WTC11 (cell line): Measurements from ENCODE around the gene RANGAP1. TPM values are rescaled to one million over a fixed set of nuclear protein-coding genes. Genes with fewer than 3 reads are reported as not detected.

Experiments used
- ATAC-seq: fragments of 200-7000 bp; cut with Tn5 transposase; 2 replicates; pipeline ENCODE4 v1.10.0; 2021; ENCODE audit warnings: mild to moderate bottlenecking, moderate library complexity
- CTCF ChIA-PET: fragments of 300-600 bp; sonication (Branson Sonifier 250); formaldehyde crosslinking; loops from one replicate; lab custom pipeline; 2021; ENCODE audit warnings: antibody characterized with exemption; lab: Charles Lee
- POLR2A ChIA-PET: fragments of 350-600 bp; sonication (Branson Sonifier 250); formaldehyde crosslinking; loops from one replicate; lab custom pipeline; 2021; ENCODE audit warnings: antibody characterized with exemption; lab: Charles Lee
- DNase-seq: peaks from one replicate; pipeline ENCODE4 v3.0.0; 2021; ENCODE audit warnings: low spot score
- H3K27ac Mint-ChIP-seq: 2 replicates; pipeline ENCODE4 v1.8.0; 2021; ENCODE audit warnings: mixed read lengths
- H3K27me3 Mint-ChIP-seq: 2 replicates; pipeline ENCODE4 v1.8.0; 2021; ENCODE audit warnings: low read depth, mild to moderate bottlenecking, moderate library complexity, mixed read lengths
- H3K36me3 Mint-ChIP-seq: 2 replicates; pipeline ENCODE4 v1.8.0; 2021; ENCODE audit warnings: mixed read lengths
- H3K4me1 Mint-ChIP-seq: 2 replicates; pipeline ENCODE4 v1.8.0; 2022; ENCODE audit warnings: mixed read lengths
- H3K4me3 Mint-ChIP-seq: 2 replicates; pipeline ENCODE4 v1.8.0; 2021; ENCODE audit warnings: mild to moderate bottlenecking, moderate library complexity, mixed read lengths
- H3K9me3 Mint-ChIP-seq: 2 replicates; pipeline ENCODE4 v1.8.0; 2021; ENCODE audit warnings: mixed read lengths
- CBFB ChIP-seq: sonication (generic); formaldehyde crosslinking; IDR thresholded peaks from 2 replicates; pipeline ENCODE4 v1.8.1; 2022; ENCODE audit warnings: mild to moderate bottlenecking, low read depth, missing genetic modification reagents
- FOXJ3 ChIP-seq: sonication (generic); formaldehyde crosslinking; IDR thresholded peaks from 2 replicates; pipeline ENCODE4 v1.9.0; 2021; ENCODE audit warnings: missing genetic modification reagents, mild to moderate bottlenecking, borderline replicate concordance
- KAT7 ChIP-seq: sonication (generic); formaldehyde crosslinking; IDR thresholded peaks from 2 replicates; pipeline ENCODE4 v1.8.1; 2023; ENCODE audit warnings: missing genetic modification reagents, mild to moderate bottlenecking, borderline replicate concordance
- NFYB ChIP-seq: sonication (generic); formaldehyde crosslinking; conservative IDR thresholded peaks from 2 replicates; pipeline ENCODE4 v1.8.0; 2022; ENCODE audit warnings: low read depth, missing genetic modification reagents
- NR3C1 ChIP-seq: sonication (generic); formaldehyde crosslinking; conservative IDR thresholded peaks from 2 replicates; pipeline ENCODE4 v1.8.1; 2023; ENCODE audit warnings: low read depth, mild to moderate bottlenecking, missing genetic modification reagents
- SOX15 ChIP-seq: fragments of 250-450 bp; sonication (Bioruptor Pico); IDR thresholded peaks from 2 replicates; pipeline ENCODE4 v1.9.0; 2021; ENCODE audit warnings: mild to moderate bottlenecking
- SP1 ChIP-seq: sonication (generic); formaldehyde crosslinking; conservative IDR thresholded peaks from 2 replicates; pipeline ENCODE4 v1.8.1; 2022; ENCODE audit warnings: missing genetic modification reagents
- ZNF317 ChIP-seq: sonication (generic); formaldehyde crosslinking; IDR thresholded peaks from 2 replicates; pipeline ENCODE4 v1.8.1; 2023; ENCODE audit warnings: low read depth, mild to moderate bottlenecking, moderate library complexity, missing genetic modification reagents, borderline replicate concordance
- total RNA-seq: library from RNA; stranded (reverse); gene quantifications from 3 replicates; pipeline ENCODE4 v1.2.3, GENCODE V29; 2021
- TF ChIP-seq, protein P1 (sequence below): sonication (generic); formaldehyde crosslinking; IDR thresholded peaks from 2 replicates; pipeline ENCODE4 v1.8.1; 2022; ENCODE audit warnings: mild to moderate bottlenecking, missing genetic modification reagents, moderate library complexity, borderline replicate concordance
- TF ChIP-seq, protein P2 (sequence below): sonication (generic); formaldehyde crosslinking; IDR thresholded peaks from 2 replicates; pipeline ENCODE4 v1.8.1; 2023; ENCODE audit warnings: mild to moderate bottlenecking, missing genetic modification reagents
- TF ChIP-seq, protein P3 (sequence below): sonication (generic); formaldehyde crosslinking; IDR thresholded peaks from 2 replicates; pipeline ENCODE4 v1.8.0; 2022; ENCODE audit warnings: mild to moderate bottlenecking, missing genetic modification reagents
- TF ChIP-seq, protein P4 (sequence below): sonication (generic); formaldehyde crosslinking; IDR thresholded peaks from 2 replicates; pipeline ENCODE4 v1.8.1; 2023; ENCODE audit warnings: mild to moderate bottlenecking, missing genetic modification reagents, borderline replicate concordance
- TF ChIP-seq, protein P5 (sequence below): sonication (generic); formaldehyde crosslinking; IDR thresholded peaks from 2 replicates; pipeline ENCODE4 v1.8.0; 2022; ENCODE audit warnings: mild to moderate bottlenecking, missing genetic modification reagents
- TF ChIP-seq, protein P6 (sequence below): sonication (generic); formaldehyde crosslinking; IDR thresholded peaks from 2 replicates; pipeline ENCODE4 v1.8.1; 2022; ENCODE audit warnings: missing genetic modification reagents, borderline replicate concordance
- TF ChIP-seq, protein P7 (sequence below): sonication (generic); formaldehyde crosslinking; IDR thresholded peaks from 2 replicates; pipeline ENCODE4 v1.8.0; 2022; ENCODE audit warnings: mild to moderate bottlenecking, missing genetic modification reagents
- TF ChIP-seq, protein P8 (sequence below): sonication (generic); formaldehyde crosslinking; IDR thresholded peaks from 2 replicates; pipeline ENCODE4 v1.8.1; 2023; ENCODE audit warnings: mild to moderate bottlenecking, missing genetic modification reagents, moderate library complexity
- TF ChIP-seq, protein P9 (sequence below): sonication (generic); formaldehyde crosslinking; IDR thresholded peaks from 2 replicates; pipeline ENCODE4 v1.8.0; 2023; ENCODE audit warnings: missing genetic modification reagents
- TF ChIP-seq, protein P10 (sequence below): fragments of 250-450 bp; sonication (Bioruptor Pico); IDR thresholded peaks from 2 replicates; pipeline ENCODE4 v1.8.0; 2021; ENCODE audit warnings: mild to moderate bottlenecking

Gene RANGAP1
- total RNA-seq, 1 experiment from 2014 or later, result 160 TPM

DNA sequence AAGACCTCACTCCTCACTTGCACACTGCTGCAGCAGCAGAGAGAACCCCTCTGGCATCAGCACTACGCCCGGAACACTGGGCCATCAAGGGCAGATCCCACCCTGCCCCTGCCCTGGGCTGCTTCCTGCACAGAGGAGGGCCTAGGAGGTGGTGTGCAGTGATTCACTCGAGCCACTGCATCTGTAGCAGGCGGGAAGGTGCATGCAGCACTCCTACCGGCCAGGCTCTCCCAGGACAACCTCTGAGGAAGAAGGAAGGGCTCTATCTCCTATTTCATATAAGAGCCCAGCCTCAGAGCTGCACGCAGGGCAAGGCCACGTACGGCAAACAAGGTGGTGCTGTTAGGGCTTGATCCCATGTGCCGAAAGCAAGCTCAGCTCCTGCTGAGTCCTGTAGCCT lies 14.2 kb downstream of the RANGAP1 start (continued):
- TF ChIP-seq, protein P1, sequence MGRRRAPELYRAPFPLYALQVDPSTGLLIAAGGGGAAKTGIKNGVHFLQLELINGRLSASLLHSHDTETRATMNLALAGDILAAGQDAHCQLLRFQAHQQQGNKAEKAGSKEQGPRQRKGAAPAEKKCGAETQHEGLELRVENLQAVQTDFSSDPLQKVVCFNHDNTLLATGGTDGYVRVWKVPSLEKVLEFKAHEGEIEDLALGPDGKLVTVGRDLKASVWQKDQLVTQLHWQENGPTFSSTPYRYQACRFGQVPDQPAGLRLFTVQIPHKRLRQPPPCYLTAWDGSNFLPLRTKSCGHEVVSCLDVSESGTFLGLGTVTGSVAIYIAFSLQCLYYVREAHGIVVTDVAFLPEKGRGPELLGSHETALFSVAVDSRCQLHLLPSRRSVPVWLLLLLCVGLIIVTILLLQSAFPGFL, result no peak
- TF ChIP-seq, protein P2, sequence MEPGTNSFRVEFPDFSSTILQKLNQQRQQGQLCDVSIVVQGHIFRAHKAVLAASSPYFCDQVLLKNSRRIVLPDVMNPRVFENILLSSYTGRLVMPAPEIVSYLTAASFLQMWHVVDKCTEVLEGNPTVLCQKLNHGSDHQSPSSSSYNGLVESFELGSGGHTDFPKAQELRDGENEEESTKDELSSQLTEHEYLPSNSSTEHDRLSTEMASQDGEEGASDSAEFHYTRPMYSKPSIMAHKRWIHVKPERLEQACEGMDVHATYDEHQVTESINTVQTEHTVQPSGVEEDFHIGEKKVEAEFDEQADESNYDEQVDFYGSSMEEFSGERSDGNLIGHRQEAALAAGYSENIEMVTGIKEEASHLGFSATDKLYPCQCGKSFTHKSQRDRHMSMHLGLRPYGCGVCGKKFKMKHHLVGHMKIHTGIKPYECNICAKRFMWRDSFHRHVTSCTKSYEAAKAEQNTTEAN (CRISPR knock-in tag), result no peak
- TF ChIP-seq, protein P3, sequence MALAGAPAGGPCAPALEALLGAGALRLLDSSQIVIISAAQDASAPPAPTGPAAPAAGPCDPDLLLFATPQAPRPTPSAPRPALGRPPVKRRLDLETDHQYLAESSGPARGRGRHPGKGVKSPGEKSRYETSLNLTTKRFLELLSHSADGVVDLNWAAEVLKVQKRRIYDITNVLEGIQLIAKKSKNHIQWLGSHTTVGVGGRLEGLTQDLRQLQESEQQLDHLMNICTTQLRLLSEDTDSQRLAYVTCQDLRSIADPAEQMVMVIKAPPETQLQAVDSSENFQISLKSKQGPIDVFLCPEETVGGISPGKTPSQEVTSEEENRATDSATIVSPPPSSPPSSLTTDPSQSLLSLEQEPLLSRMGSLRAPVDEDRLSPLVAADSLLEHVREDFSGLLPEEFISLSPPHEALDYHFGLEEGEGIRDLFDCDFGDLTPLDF (CRISPR knock-in tag), result no peak
- TF ChIP-seq, protein P4, sequence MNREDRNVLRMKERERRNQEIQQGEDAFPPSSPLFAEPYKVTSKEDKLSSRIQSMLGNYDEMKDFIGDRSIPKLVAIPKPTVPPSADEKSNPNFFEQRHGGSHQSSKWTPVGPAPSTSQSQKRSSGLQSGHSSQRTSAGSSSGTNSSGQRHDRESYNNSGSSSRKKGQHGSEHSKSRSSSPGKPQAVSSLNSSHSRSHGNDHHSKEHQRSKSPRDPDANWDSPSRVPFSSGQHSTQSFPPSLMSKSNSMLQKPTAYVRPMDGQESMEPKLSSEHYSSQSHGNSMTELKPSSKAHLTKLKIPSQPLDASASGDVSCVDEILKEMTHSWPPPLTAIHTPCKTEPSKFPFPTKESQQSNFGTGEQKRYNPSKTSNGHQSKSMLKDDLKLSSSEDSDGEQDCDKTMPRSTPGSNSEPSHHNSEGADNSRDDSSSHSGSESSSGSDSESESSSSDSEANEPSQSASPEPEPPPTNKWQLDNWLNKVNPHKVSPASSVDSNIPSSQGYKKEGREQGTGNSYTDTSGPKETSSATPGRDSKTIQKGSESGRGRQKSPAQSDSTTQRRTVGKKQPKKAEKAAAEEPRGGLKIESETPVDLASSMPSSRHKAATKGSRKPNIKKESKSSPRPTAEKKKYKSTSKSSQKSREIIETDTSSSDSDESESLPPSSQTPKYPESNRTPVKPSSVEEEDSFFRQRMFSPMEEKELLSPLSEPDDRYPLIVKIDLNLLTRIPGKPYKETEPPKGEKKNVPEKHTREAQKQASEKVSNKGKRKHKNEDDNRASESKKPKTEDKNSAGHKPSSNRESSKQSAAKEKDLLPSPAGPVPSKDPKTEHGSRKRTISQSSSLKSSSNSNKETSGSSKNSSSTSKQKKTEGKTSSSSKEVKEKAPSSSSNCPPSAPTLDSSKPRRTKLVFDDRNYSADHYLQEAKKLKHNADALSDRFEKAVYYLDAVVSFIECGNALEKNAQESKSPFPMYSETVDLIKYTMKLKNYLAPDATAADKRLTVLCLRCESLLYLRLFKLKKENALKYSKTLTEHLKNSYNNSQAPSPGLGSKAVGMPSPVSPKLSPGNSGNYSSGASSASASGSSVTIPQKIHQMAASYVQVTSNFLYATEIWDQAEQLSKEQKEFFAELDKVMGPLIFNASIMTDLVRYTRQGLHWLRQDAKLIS (CRISPR knock-in tag), result no peak
- TF ChIP-seq, protein P5, sequence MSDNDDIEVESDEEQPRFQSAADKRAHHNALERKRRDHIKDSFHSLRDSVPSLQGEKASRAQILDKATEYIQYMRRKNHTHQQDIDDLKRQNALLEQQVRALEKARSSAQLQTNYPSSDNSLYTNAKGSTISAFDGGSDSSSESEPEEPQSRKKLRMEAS (CRISPR knock-in tag), result no peak
- no peak for TF ChIP-seq SP1
- TF ChIP-seq NFYB (CRISPR knock-in tag), result no peak

DNA sequence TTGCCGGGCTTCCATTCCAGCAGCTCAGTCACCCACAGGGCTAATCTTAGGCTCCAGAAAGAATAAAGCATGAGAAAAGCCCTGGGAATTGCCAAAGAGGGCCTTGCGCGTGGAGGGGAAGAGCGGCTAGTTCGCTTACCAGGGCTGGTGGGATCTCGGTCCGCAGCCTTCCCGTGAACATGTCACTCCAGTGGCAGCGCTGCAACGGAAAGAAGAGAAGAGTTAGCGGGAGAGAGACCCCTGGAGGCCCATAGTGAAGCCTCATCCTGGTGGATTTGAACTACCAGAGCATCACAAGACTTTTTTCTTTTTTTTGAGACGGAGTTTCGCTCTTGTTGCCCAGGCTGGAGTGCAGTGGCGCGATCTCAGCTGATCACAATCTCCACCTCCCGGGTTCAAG lies 18.0 kb downstream of the RANGAP1 start:
- ChIA-PET POLR2A (no interaction called here), CTCF (no interaction called here)
- TF ChIP-seq ZNF317 (CRISPR knock-in tag), result no peak
- TF ChIP-seq, protein P6, sequence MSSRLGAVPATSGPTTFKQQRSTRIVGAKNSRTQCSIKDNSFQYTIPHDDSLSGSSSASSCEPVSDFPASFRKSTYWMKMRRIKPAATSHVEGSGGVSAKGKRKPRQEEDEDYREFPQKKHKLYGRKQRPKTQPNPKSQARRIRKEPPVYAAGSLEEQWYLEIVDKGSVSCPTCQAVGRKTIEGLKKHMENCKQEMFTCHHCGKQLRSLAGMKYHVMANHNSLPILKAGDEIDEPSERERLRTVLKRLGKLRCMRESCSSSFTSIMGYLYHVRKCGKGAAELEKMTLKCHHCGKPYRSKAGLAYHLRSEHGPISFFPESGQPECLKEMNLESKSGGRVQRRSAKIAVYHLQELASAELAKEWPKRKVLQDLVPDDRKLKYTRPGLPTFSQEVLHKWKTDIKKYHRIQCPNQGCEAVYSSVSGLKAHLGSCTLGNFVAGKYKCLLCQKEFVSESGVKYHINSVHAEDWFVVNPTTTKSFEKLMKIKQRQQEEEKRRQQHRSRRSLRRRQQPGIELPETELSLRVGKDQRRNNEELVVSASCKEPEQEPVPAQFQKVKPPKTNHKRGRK (CRISPR knock-in tag), result no peak
- TF ChIP-seq FOXJ3, result no peak
- no peak for TF ChIP-seq SOX15 (CRISPR knock-in tag)
- TF ChIP-seq, protein P7, sequence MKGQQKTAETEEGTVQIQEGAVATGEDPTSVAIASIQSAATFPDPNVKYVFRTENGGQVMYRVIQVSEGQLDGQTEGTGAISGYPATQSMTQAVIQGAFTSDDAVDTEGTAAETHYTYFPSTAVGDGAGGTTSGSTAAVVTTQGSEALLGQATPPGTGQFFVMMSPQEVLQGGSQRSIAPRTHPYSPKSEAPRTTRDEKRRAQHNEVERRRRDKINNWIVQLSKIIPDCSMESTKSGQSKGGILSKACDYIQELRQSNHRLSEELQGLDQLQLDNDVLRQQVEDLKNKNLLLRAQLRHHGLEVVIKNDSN (CRISPR knock-in tag), result no peak
- TF ChIP-seq, protein P8, sequence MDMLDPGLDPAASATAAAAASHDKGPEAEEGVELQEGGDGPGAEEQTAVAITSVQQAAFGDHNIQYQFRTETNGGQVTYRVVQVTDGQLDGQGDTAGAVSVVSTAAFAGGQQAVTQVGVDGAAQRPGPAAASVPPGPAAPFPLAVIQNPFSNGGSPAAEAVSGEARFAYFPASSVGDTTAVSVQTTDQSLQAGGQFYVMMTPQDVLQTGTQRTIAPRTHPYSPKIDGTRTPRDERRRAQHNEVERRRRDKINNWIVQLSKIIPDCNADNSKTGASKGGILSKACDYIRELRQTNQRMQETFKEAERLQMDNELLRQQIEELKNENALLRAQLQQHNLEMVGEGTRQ (CRISPR knock-in tag), result no peak
- no peak for TF ChIP-seq NR3C1 (CRISPR knock-in tag)
- TF ChIP-seq NFYB (CRISPR knock-in tag), result no peak
- no peak for TF ChIP-seq CBFB (CRISPR knock-in tag)
- TF ChIP-seq, protein P9, sequence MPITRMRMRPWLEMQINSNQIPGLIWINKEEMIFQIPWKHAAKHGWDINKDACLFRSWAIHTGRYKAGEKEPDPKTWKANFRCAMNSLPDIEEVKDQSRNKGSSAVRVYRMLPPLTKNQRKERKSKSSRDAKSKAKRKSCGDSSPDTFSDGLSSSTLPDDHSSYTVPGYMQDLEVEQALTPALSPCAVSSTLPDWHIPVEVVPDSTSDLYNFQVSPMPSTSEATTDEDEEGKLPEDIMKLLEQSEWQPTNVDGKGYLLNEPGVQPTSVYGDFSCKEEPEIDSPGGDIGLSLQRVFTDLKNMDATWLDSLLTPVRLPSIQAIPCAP (CRISPR knock-in tag), result no peak
- TF ChIP-seq, protein P10, sequence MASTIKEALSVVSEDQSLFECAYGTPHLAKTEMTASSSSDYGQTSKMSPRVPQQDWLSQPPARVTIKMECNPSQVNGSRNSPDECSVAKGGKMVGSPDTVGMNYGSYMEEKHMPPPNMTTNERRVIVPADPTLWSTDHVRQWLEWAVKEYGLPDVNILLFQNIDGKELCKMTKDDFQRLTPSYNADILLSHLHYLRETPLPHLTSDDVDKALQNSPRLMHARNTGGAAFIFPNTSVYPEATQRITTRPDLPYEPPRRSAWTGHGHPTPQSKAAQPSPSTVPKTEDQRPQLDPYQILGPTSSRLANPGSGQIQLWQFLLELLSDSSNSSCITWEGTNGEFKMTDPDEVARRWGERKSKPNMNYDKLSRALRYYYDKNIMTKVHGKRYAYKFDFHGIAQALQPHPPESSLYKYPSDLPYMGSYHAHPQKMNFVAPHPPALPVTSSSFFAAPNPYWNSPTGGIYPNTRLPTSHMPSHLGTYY (CRISPR knock-in tag), result no peak
- no peak for TF ChIP-seq KAT7 (CRISPR knock-in tag)
- no peak overlapping the region for H3K27ac Mint-ChIP-seq
- ATAC-seq (no peak), DNase-seq (no peak)
- no peaks in the 10 kb centered on the region for H3K27me3 Mint-ChIP-seq
- no peak overlapping the region for H3K4me3 Mint-ChIP-seq
- no peaks in the 10 kb centered on the region for H3K9me3 Mint-ChIP-seq
- peaks cover 79% of the 10 kb centered on the region for H3K36me3 Mint-ChIP-seq
- H3K4me1 Mint-ChIP-seq, result no peaks in the 10 kb centered on the region
